ENCODE results near the gene SREBF2. TPM values are rescaled to one million over a fixed set of nuclear protein-coding genes. Genes with fewer than 3 reads are reported as not detected.

SREBF2 gene
- total RNA-seq, 4 donors from 2014 or later, result 97.5 to 160 (median 146) TPM

GRCh38 chr22:41848468-41848867, 15.6 kb downstream of the SREBF2 start:
- WGBS, result 53% methylated on average over 5 of the region's 5 CpGs
- Histone ChIP-seq H3K36me3 (peaks cover 3% of the 10 kb centered on the region), H3K27me3 (no peaks in the 10 kb centered on the region), H3K9me3 (no peaks in the 10 kb centered on the region), H3K4me3 (no peak overlapping the region), H3K4me1 (peaks cover 54% of the 10 kb centered on the region), H3K27ac (no peak overlapping the region)
- TF ChIP-seq EP300 (IDR thresholded peaks at IDR 0.05) (no peak), CTCF (IDR thresholded peaks at IDR 0.05) (peak in 1 of 2 donors; percentile 17), POLR2AphosphoS5 (IDR thresholded peaks at IDR 0.05) (no peak), POLR2A (IDR thresholded peaks at IDR 0.05) (no peak)
- no peak for DNase-seq (ENCODE audit: low spot score in 2 of 2)

GRCh38 chr22:41856469-41856868, 23.6 kb downstream of the SREBF2 start:
- Histone ChIP-seq H3K9me3 (no peaks in the 10 kb centered on the region), H3K27ac (peak overlapping the region; percentile 6), H3K27me3 (no peaks in the 10 kb centered on the region), H3K36me3 (peaks cover 3% of the 10 kb centered on the region), H3K4me1 (peaks cover 15% of the 10 kb centered on the region), H3K4me3 (no peak overlapping the region)
- no peak for TF ChIP-seq EP300 (IDR thresholded peaks at IDR 0.05)
- no peak for TF ChIP-seq POLR2AphosphoS5 (IDR thresholded peaks at IDR 0.05)
- TF ChIP-seq CTCF (IDR thresholded peaks at IDR 0.05), result no peak
- no peak for TF ChIP-seq POLR2A (IDR thresholded peaks at IDR 0.05)
- WGBS, result 59% methylated on average over 2 of the region's 2 CpGs
- DNase-seq (ENCODE audit: low spot score in 2 of 2), result no peak

GRCh38 chr22:41857155-41857859, 24.4 kb downstream of the SREBF2 start:
- TF ChIP-seq CTCF (IDR thresholded peaks at IDR 0.05), result peak; percentile 22 to 27
- no peak for TF ChIP-seq POLR2A (IDR thresholded peaks at IDR 0.05)
- 69% methylated on average over 7 of the region's 7 CpGs for WGBS
- Histone ChIP-seq H3K4me1 (peaks cover 19% of the 10 kb centered on the region), H3K4me3 (no peak overlapping the region), H3K27ac (no peak overlapping the region), H3K27me3 (no peaks in the 10 kb centered on the region), H3K36me3 (no peaks in the 10 kb centered on the region), H3K9me3 (no peaks in the 10 kb centered on the region)
- DNase-seq (ENCODE audit: low spot score in 2 of 2), result no peak

- H3K27me3 ChIP-seq, result no peaks in the 10 kb centered on the region
- no peak for DNase-seq (ENCODE audit: low spot score in 2 of 2)
- TF ChIP-seq EP300 (IDR thresholded peaks at IDR 0.05) (no peak), POLR2A (IDR thresholded peaks at IDR 0.05) (no peak), POLR2AphosphoS5 (IDR thresholded peaks at IDR 0.05) (no peak), CTCF (IDR thresholded peaks at IDR 0.05) (no peak)
- H3K27ac ChIP-seq, result no peak overlapping the region
- H3K36me3 ChIP-seq, result no peaks in the 10 kb centered on the region
- H3K9me3 ChIP-seq, result no peaks in the 10 kb centered on the region
- H3K4me1 ChIP-seq, result peaks cover 23% of the 10 kb centered on the region
- no peak overlapping the region for H3K4me3 ChIP-seq
Measured at GRCh38 chr22:41857860-41858199, 24.9 kb downstream of the SREBF2 start.

GRCh38 chr22:41862160-41862529, 29.2 kb downstream of the SREBF2 start:
- no peak for DNase-seq (ENCODE audit: low spot score in 2 of 2)

More at GRCh38 chr22:41862160-41862529, 29.2 kb downstream of the SREBF2 start:
- no peaks in the 10 kb centered on the region for H3K9me3 ChIP-seq
- TF ChIP-seq CTCF (IDR thresholded peaks at IDR 0.05), result no peak
- no peak for TF ChIP-seq POLR2A (IDR thresholded peaks at IDR 0.05)
- TF ChIP-seq POLR2AphosphoS5 (IDR thresholded peaks at IDR 0.05), result no peak
- TF ChIP-seq EP300 (IDR thresholded peaks at IDR 0.05), result no peak
- peaks cover 19% of the 10 kb centered on the region for H3K4me1 ChIP-seq
- H3K36me3 ChIP-seq, result peaks cover 7% of the 10 kb centered on the region
- WGBS, result 62% methylated on average over 4 of the region's 4 CpGs
- H3K27me3 ChIP-seq, result no peaks in the 10 kb centered on the region
- peak overlapping the region; percentile 18 for H3K27ac ChIP-seq
- H3K4me3 ChIP-seq, result no peak overlapping the region
